ENCODE results near the gene STARD7.

GRCh38 chr2:96250188-96250587 lies 41.6 kb upstream of the STARD7 start:
- TF ChIP-seq ZNF274 (CRISPR knock-in tag; IDR thresholded peaks at IDR 0.05) (no peak), ATF3 (CRISPR knock-in tag; IDR thresholded peaks at IDR 0.05) (no peak), SIN3A (IDR thresholded peaks at IDR 0.05; ENCODE audit: borderline replicate concordance, low read depth, low read length) (no peak), NFE2 (CRISPR knock-in tag; IDR thresholded peaks at IDR 0.05) (no peak), NKX3-1 (CRISPR knock-in tag; IDR thresholded peaks at IDR 0.05) (no peak), ZNF513 (CRISPR knock-in tag; conservative IDR thresholded peaks at IDR 0.05) (no peak), MAZ (IDR thresholded peaks at IDR 0.05; ENCODE audit: borderline replicate concordance, low read depth, low read length) (no peak), MAZ (CRISPR knock-in tag; IDR thresholded peaks at IDR 0.05; ENCODE audit: low read depth) (no peak), ATF6 (CRISPR knock-in tag; conservative IDR thresholded peaks at IDR 0.05) (no peak), BORCS8-MEF2B (CRISPR knock-in tag; IDR thresholded peaks at IDR 0.05) (no peak), SUZ12 (IDR thresholded peaks at IDR 0.05; ENCODE audit: low read depth, low read length) (no peak), NAIF1 (CRISPR knock-in tag; IDR thresholded peaks at IDR 0.05; ENCODE audit: borderline replicate concordance) (no peak)
